ENCODE measurements around the gene TMEM255B.
"Not testable (repeated sequence)": the region's sequence is repeated elsewhere in the genome, so short reads cannot be mapped to it uniquely, and the experiment has no call there.

The TMEM255B gene

GRCh38 chr13:113787694-113788093 is 28.7 kb downstream of the TMEM255B start:
- no peak for DNase-seq (ENCODE audit: low read depth in 2 of 2)

- DNase-seq (ENCODE audit: low read depth in 2 of 2): no peak
Observed at GRCh38 chr13:113788413-113789135, 29.5 kb downstream of the TMEM255B start.

GRCh38 chr13:113789167-113789566 is 30.1 kb downstream of the TMEM255B start:
- no peak for DNase-seq (ENCODE audit: low read depth in 2 of 2)

- not testable (repeated sequence) for DNase-seq (ENCODE audit: low read depth in 2 of 2)
Observed at GRCh38 chr13:113789931-113790330, 30.9 kb downstream of the TMEM255B start.

GRCh38 chr13:113791226-113791625 is 32.2 kb downstream of the TMEM255B start:
- DNase-seq (ENCODE audit: low read depth in 2 of 2): no peak

- no peak for DNase-seq (ENCODE audit: low read depth in 2 of 2)
Observed at GRCh38 chr13:113791761-113792160, 32.7 kb downstream of the TMEM255B start.

- no peak for DNase-seq (ENCODE audit: low read depth in 2 of 2)
Observed at GRCh38 chr13:113792236-113792770, 33.3 kb downstream of the TMEM255B start.

- no peak for DNase-seq (ENCODE audit: low read depth in 2 of 2)
Observed at GRCh38 chr13:113792886-113793717, 34.1 kb downstream of the TMEM255B start.

- no peak for DNase-seq (ENCODE audit: low read depth in 2 of 2)
Observed at GRCh38 chr13:113793718-113794085, 34.7 kb downstream of the TMEM255B start.

GRCh38 chr13:113794086-113794485 is 35.1 kb downstream of the TMEM255B start:
- no peak for DNase-seq (ENCODE audit: low read depth in 2 of 2)

GRCh38 chr13:113794764-113795173 is 35.7 kb downstream of the TMEM255B start:
- no peak for DNase-seq (ENCODE audit: low read depth in 2 of 2)

GRCh38 chr13:113795362-113795761 is 36.3 kb downstream of the TMEM255B start:
- not testable (repeated sequence) for DNase-seq (ENCODE audit: low read depth in 2 of 2)

- DNase-seq (ENCODE audit: low read depth in 2 of 2): no peak
Observed at GRCh38 chr13:113796211-113796963, 37.4 kb downstream of the TMEM255B start.

GRCh38 chr13:113796964-113797676 is 38.1 kb downstream of the TMEM255B start:
- no peak for DNase-seq (ENCODE audit: low read depth in 2 of 2)

GRCh38 chr13:113798200-113798811 is 39.3 kb downstream of the TMEM255B start:
- DNase-seq (ENCODE audit: low read depth in 2 of 2): no peak

GRCh38 chr13:113800576-113800926 is 41.5 kb downstream of the TMEM255B start:
- no peak for DNase-seq (ENCODE audit: low read depth in 2 of 2)

- DNase-seq (ENCODE audit: low read depth in 2 of 2): no peak
Observed at GRCh38 chr13:113801289-113801961, 42.4 kb downstream of the TMEM255B start.

- DNase-seq (ENCODE audit: low read depth in 2 of 2): peak; percentile 44 to 47
Observed at GRCh38 chr13:113802090-113802531, 43.1 kb downstream of the TMEM255B start.

GRCh38 chr13:113802761-113803160 is 43.7 kb downstream of the TMEM255B start:
- no peak for DNase-seq (ENCODE audit: low read depth in 2 of 2)

- no peak for DNase-seq (ENCODE audit: low read depth in 2 of 2)
Observed at GRCh38 chr13:113803409-113804016, 44.5 kb downstream of the TMEM255B start.

All from fibroblast of skin of left biceps (primary cell).